Sigmoid colon (tissue), 7 donors: Measurements from ENCODE around the gene CNDP2. TPM values are rescaled to one million over a fixed set of nuclear protein-coding genes. Genes with fewer than 3 reads are reported as not detected.

Experiments
- DNase-seq: peaks from one replicate; pipeline ENCODE4 v3.0.0-alpha.2; 2019
- H3K27ac ChIP-seq, 4 donors: fragments of 200-600 bp; sonication (generic); one replicate each; pipeline ENCODE4 v1.5.1; 2016 to 2019; ENCODE audit warnings: mild to moderate bottlenecking in 1 of 4
- H3K27me3 ChIP-seq, 3 donors: fragments of 200-600 bp; sonication (generic); one replicate each; pipeline ENCODE4 v1.5.1; 2019; ENCODE audit warnings: mild to moderate bottlenecking in 1 of 3
- H3K36me3 ChIP-seq, 4 donors: fragments of 200-600 bp; sonication (generic); one replicate each; pipeline ENCODE4 v1.5.1; 2016 to 2019
- H3K4me1 ChIP-seq, 4 donors: fragments of 200-600 bp; sonication (generic); one replicate each; pipeline ENCODE4 v1.5.1; 2017 to 2019
- H3K4me3 ChIP-seq, 4 donors: fragments of 200-600 bp; sonication (generic); one replicate each; pipeline ENCODE4 v1.5.1; 2017 to 2019; ENCODE audit warnings: mild to moderate bottlenecking in 2 of 4, moderate library complexity in 1 of 4
- H3K9me3 ChIP-seq, 4 donors: fragments of 200-600 bp in 3 of 4; sonication (generic) in 3 of 4; one replicate each; pipeline versions ENCODE4 v1.5.1 to v1.6.1; 2013 to 2019
- CTCF ChIP-seq, 4 experiments: fragments of 450-650 bp in 3 of 4; fragments of 200-600 bp in 1 of 4; IDR thresholded peaks; one replicate each; pipeline ENCODE4 v1.5.1; 2016 to 2019; ENCODE audit warnings: antibody characterized with exemption in 4 of 4, mild to moderate bottlenecking in 3 of 4, moderate library complexity in 2 of 4
- EP300 ChIP-seq, 4 donors: sonication (generic); formaldehyde crosslinking; IDR thresholded peaks; one replicate each; pipeline ENCODE4 v1.6.1; 2017; ENCODE audit warnings: antibody characterized with exemption in 4 of 4
- POLR2A ChIP-seq, 2 donors: fragments of 450-650 bp; IDR thresholded peaks; one replicate each; pipeline ENCODE4 v1.6.1; 2016; ENCODE audit warnings: antibody characterized with exemption in 2 of 2, mild to moderate bottlenecking in 2 of 2, moderate library complexity in 2 of 2
- POLR2AphosphoS5 ChIP-seq, 4 donors: sonication (generic); formaldehyde crosslinking; IDR thresholded peaks; one replicate each; pipeline ENCODE4 v1.6.1; 2017; ENCODE audit warnings: antibody characterized with exemption in 4 of 4
- WGBS, 2 donors: extraction: QIAGEN DNeasy Blood & Tissue Kit; methylation state at CpG; one replicate each; pipeline ENCODE4 v1.1.7; 2013; 5-methylcytosine and 5-hydroxymethylcytosine counted together
- intact Hi-C: fragments of 100-400 bp; cut with DNase I; formaldehyde crosslinking; loops from one replicate; pipeline ENCODE4 v1.15.1; 2023
- polyA plus RNA-seq, 3 donors: library from polyadenylated mRNA; stranded (reverse); fragments of 200-250 nt; gene quantifications; one replicate each; pipeline ENCODE4 v1.2.3, GENCODE V29; 2013
- total RNA-seq, 4 donors: library from RNA; depleted of rRNA; stranded (reverse); fragments of >200 nt; gene quantifications; one replicate each; pipeline ENCODE4 v1.1.0, GENCODE V29; 2016
- donor health status: healthy with polysubstance abuse.
- donor health status: Bipolar disorder and iron deficiency.
- donor health status: healthy.

CNDP2 gene
- total and polyA plus RNA-seq, 7 donors = 29.3 to 179 (median 53.5) TPM

GRCh38 chr18:74528478-74528877 is 32.3 kb downstream of the CNDP2 start:
- Histone ChIP-seq H3K9me3 (no peaks in the 10 kb centered on the region), H3K36me3 (no peaks in the 10 kb centered on the region), H3K4me1 (peaks cover 0 to 17% (median 12%) of the 10 kb centered on the region in 4 donors), H3K27me3 (no peaks in the 10 kb centered on the region), H3K4me3 (no peak overlapping the region), H3K27ac (no peak overlapping the region)
- intact Hi-C loops = no loop called here
- TF ChIP-seq EP300 (IDR thresholded peaks at IDR 0.05) = no peak
- TF ChIP-seq CTCF (IDR thresholded peaks at IDR 0.05) = no peak
- TF ChIP-seq POLR2AphosphoS5 (IDR thresholded peaks at IDR 0.05) = no peak
- TF ChIP-seq POLR2A (IDR thresholded peaks at IDR 0.05) = no peak
- 82 to 91% methylated on average over 1 of the region's 1 CpG for WGBS, 2 donors
- DNase-seq = no peak

- intact Hi-C loops = no loop called here
- Histone ChIP-seq H3K27ac (no peak overlapping the region), H3K27me3 (no peaks in the 10 kb centered on the region), H3K4me3 (no peak overlapping the region), H3K4me1 (peaks cover 0 to 12% (median 8%) of the 10 kb centered on the region in 4 donors), H3K9me3 (no peaks in the 10 kb centered on the region), H3K36me3 (no peaks in the 10 kb centered on the region)
- 40 to 72% methylated on average over 3 of the region's 3 CpGs for WGBS, 2 donors
- peak; percentile 12 for DNase-seq
- no peak for TF ChIP-seq EP300 (IDR thresholded peaks at IDR 0.05)
- TF ChIP-seq POLR2AphosphoS5 (IDR thresholded peaks at IDR 0.05) = no peak
- no peak for TF ChIP-seq POLR2A (IDR thresholded peaks at IDR 0.05)
- no peak for TF ChIP-seq CTCF (IDR thresholded peaks at IDR 0.05)
Measured at GRCh38 chr18:74528913-74529312, 32.8 kb downstream of the CNDP2 start.

GRCh38 chr18:74529378-74529777 is 33.2 kb downstream of the CNDP2 start:
- TF ChIP-seq EP300 (IDR thresholded peaks at IDR 0.05) = no peak
- TF ChIP-seq CTCF (IDR thresholded peaks at IDR 0.05) = no peak
- no peak for TF ChIP-seq POLR2AphosphoS5 (IDR thresholded peaks at IDR 0.05)
- no peak for TF ChIP-seq POLR2A (IDR thresholded peaks at IDR 0.05)
- Histone ChIP-seq H3K27me3 (no peaks in the 10 kb centered on the region), H3K9me3 (no peaks in the 10 kb centered on the region), H3K4me3 (no peak overlapping the region), H3K4me1 (peaks cover 0 to 8% (median 3%) of the 10 kb centered on the region in 4 donors), H3K27ac (no peak overlapping the region), H3K36me3 (no peaks in the 10 kb centered on the region)
- intact Hi-C loops = no loop called here
- DNase-seq = peak; percentile 26
- WGBS, 2 donors = 76 to 78% methylated on average over 6 of the region's 6 CpGs

- H3K27ac ChIP-seq = no peak overlapping the region
- peak; percentile 52 for DNase-seq
- 95% methylated on average over 25 of the region's 25 CpGs for WGBS, 2 donors
Measured at GRCh38 chr18:74529811-74530583, 33.8 kb downstream of the CNDP2 start.

More at GRCh38 chr18:74529811-74530583, 33.8 kb downstream of the CNDP2 start:
- no peak for TF ChIP-seq POLR2AphosphoS5 (IDR thresholded peaks at IDR 0.05)
- no peak for TF ChIP-seq CTCF (IDR thresholded peaks at IDR 0.05)
- no peak for TF ChIP-seq EP300 (IDR thresholded peaks at IDR 0.05)
- no peak for TF ChIP-seq POLR2A (IDR thresholded peaks at IDR 0.05)
- Histone ChIP-seq H3K9me3 (no peaks in the 10 kb centered on the region), H3K4me3 (no peak overlapping the region), H3K27me3 (no peaks in the 10 kb centered on the region), H3K36me3 (no peaks in the 10 kb centered on the region), H3K4me1 (peaks cover 0 to 5% (median 0%) of the 10 kb centered on the region in 4 donors)
- intact Hi-C loops = no loop called here
